ENCODE measurements around the gene MYO15A. TPM values are rescaled to one million over a fixed set of nuclear protein-coding genes. Genes with fewer than 3 reads are reported as not detected.
A peak's percentile ranks its signal among the peaks of the same experiment; 100 is the strongest.

MYO15A gene
- total RNA-seq, 1 experiment from 2014 or later: not detected

- peak; percentile 77 to 95 for DNase-seq (ENCODE audit: low read depth in 1 of 2, low spot score in 2 of 2)
- peak within 1 kb of the TSS; percentile 38; the same call in 1 of the 2 replicates for H3K27ac ChIP-seq
- no peaks in the 10 kb centered on the region for H3K9me3 ChIP-seq (replicated peaks)
- H3K4me1 ChIP-seq (replicated peaks): peaks cover 31% of the 10 kb centered on the region
- H3K27me3 ChIP-seq (replicated peaks): no peaks in the 10 kb centered on the region
- peak within 1 kb of the TSS; percentile 69 for H3K4me3 ChIP-seq
- H3K36me3 ChIP-seq: no peaks in the 10 kb centered on the region
Measured at GRCh38 chr17:18225121-18225641, 116.6 kb downstream of the MYO15A start, which contains the start of gene LLGL1. LLGL1 (plus strand) TSS chr17:18225635; CDS start chr17:18225683, 48 bp downstream.

GRCh38 chr17:18225642-18226283 is 117.2 kb downstream of the MYO15A start:
- no peak overlapping the region; the same call in 1 of the 2 replicates for H3K27ac ChIP-seq
- H3K4me3 ChIP-seq: peak overlapping the region; percentile 69
- no peaks in the 10 kb centered on the region for H3K36me3 ChIP-seq
- no peaks in the 10 kb centered on the region for H3K27me3 ChIP-seq (replicated peaks)
- no peaks in the 10 kb centered on the region for H3K9me3 ChIP-seq (replicated peaks)
- DNase-seq (ENCODE audit: low read depth in 1 of 2, low spot score in 2 of 2): peak in 1 of 2 experiments; percentile 34
- peaks cover 27% of the 10 kb centered on the region for H3K4me1 ChIP-seq (replicated peaks)

GRCh38 chr17:18226284-18226945 is 117.9 kb downstream of the MYO15A start:
- H3K27ac ChIP-seq: no peak overlapping the region
- DNase-seq (ENCODE audit: low read depth in 1 of 2, low spot score in 2 of 2): no peak
- peak overlapping the region; percentile 69 for H3K4me3 ChIP-seq
- H3K27me3 ChIP-seq (replicated peaks): no peaks in the 10 kb centered on the region
- peaks cover 21% of the 10 kb centered on the region for H3K4me1 ChIP-seq (replicated peaks)
- H3K9me3 ChIP-seq (replicated peaks): no peaks in the 10 kb centered on the region
- no peaks in the 10 kb centered on the region for H3K36me3 ChIP-seq

GRCh38 chr17:18227635-18228034 is 119.1 kb downstream of the MYO15A start:
- H3K4me1 ChIP-seq (replicated peaks): peaks cover 18% of the 10 kb centered on the region
- no peak overlapping the region for H3K4me3 ChIP-seq
- no peaks in the 10 kb centered on the region; the same call in 1 of the 2 replicates for H3K36me3 ChIP-seq
- H3K27me3 ChIP-seq (replicated peaks): no peaks in the 10 kb centered on the region
- no peak for DNase-seq (ENCODE audit: low read depth in 1 of 2, low spot score in 2 of 2)
- no peak overlapping the region for H3K27ac ChIP-seq
- no peaks in the 10 kb centered on the region for H3K9me3 ChIP-seq (replicated peaks)

GRCh38 chr17:18228176-18228682 is 119.7 kb downstream of the MYO15A start:
- no peak overlapping the region for H3K27ac ChIP-seq
- no peaks in the 10 kb centered on the region for H3K27me3 ChIP-seq (replicated peaks)
- H3K4me3 ChIP-seq: no peak overlapping the region
- no peaks in the 10 kb centered on the region for H3K9me3 ChIP-seq (replicated peaks)
- H3K36me3 ChIP-seq: no peaks in the 10 kb centered on the region; the same call in 1 of the 2 replicates
- peaks cover 18% of the 10 kb centered on the region for H3K4me1 ChIP-seq (replicated peaks)
- no peak for DNase-seq (ENCODE audit: low read depth in 1 of 2, low spot score in 2 of 2)

GRCh38 chr17:18229254-18229653 is 120.7 kb downstream of the MYO15A start:
- Histone ChIP-seq H3K4me1 (replicated peaks) (peaks cover 18% of the 10 kb centered on the region), H3K4me3 (no peak overlapping the region), H3K27ac (no peak overlapping the region), H3K36me3 (peaks cover 7% of the 10 kb centered on the region), H3K9me3 (replicated peaks) (no peaks in the 10 kb centered on the region), H3K27me3 (replicated peaks) (no peaks in the 10 kb centered on the region)
- no peak for DNase-seq (ENCODE audit: low read depth in 1 of 2, low spot score in 2 of 2)

Other genes starting within 250 kb of the MYO15A start
- 32.0 and 36.4 TPM in 2 replicates for gene TOM1L2, start 136.4 kb upstream of the MYO15A start, total RNA-seq (2014; rRNA removed; shearing (Covaris generic))
- 1.8 TPM in 1 of 2 replicates, not detected in the other for gene DRC3, start 135.9 kb upstream of the MYO15A start, total RNA-seq (2014; rRNA removed; shearing (Covaris generic))
- 17.8 and 44.4 TPM in 2 replicates for gene ATPAF2, start 69.6 kb upstream of the MYO15A start, total RNA-seq (2014; rRNA removed; shearing (Covaris generic))
- gene GID4, start 69.3 kb upstream of the MYO15A start, total RNA-seq (2014; rRNA removed; shearing (Covaris generic)): 2.0 and 4.4 TPM in 2 replicates
- gene DRG2, start 20.8 kb upstream of the MYO15A start, total RNA-seq (2014; rRNA removed; shearing (Covaris generic)): 31.2 and 58.1 TPM in 2 replicates
- 52.3 and 61.3 TPM in 2 replicates for gene ALKBH5, start 75.1 kb downstream of the MYO15A start, total RNA-seq (2014; rRNA removed; shearing (Covaris generic))
- gene LLGL1, start 116.9 kb downstream of the MYO15A start, total RNA-seq (2014; rRNA removed; shearing (Covaris generic)): 15.9 and 19.3 TPM in 2 replicates
- 115 TPM in 2 replicates for gene FLII, start 150.0 kb downstream of the MYO15A start, total RNA-seq (2014; rRNA removed; shearing (Covaris generic))
- 5.3 and 14.8 TPM in 2 replicates for gene MIEF2, start 151.9 kb downstream of the MYO15A start, total RNA-seq (2014; rRNA removed; shearing (Covaris generic))
- 38.4 and 80.2 TPM in 2 replicates for gene TOP3A, start 206.2 kb downstream of the MYO15A start, total RNA-seq (2014; rRNA removed; shearing (Covaris generic))
- gene SMCR8, start 206.5 kb downstream of the MYO15A start, total RNA-seq (2014; rRNA removed; shearing (Covaris generic)): 6.0 and 12.1 TPM in 2 replicates